Muscle layer of colon (tissue), 2 donors: ENCODE results near the gene GSG1L.

Experiments used
- H3K27ac ChIP-seq: one replicate; pipeline ENCODE4 v1.7.0; 2013; ENCODE audit warnings: low read depth, mild to moderate bottlenecking, low read length, moderate library complexity
- H3K27me3 ChIP-seq, 2 donors: one replicate each; pipeline ENCODE4 v1.7.0; 2013; ENCODE audit warnings: low read length in 2 of 2, mild to moderate bottlenecking in 2 of 2; ENCODE audit not compliant: insufficient read depth in 2 of 2, control insufficient read depth in 1 of 2
- H3K36me3 ChIP-seq: one replicate; pipeline ENCODE4 v1.7.0; 2013; ENCODE audit warnings: mild to moderate bottlenecking, low read length; ENCODE audit not compliant: insufficient read depth
- H3K4me1 ChIP-seq: one replicate; pipeline ENCODE4 v1.7.0; 2013; ENCODE audit warnings: mild to moderate bottlenecking, low read length; ENCODE audit not compliant: insufficient read depth
- H3K4me3 ChIP-seq, 2 donors: one replicate each; pipeline ENCODE4 v1.7.0; 2013; ENCODE audit warnings: low read length in 2 of 2, low read depth in 1 of 2, mild to moderate bottlenecking in 1 of 2, moderate library complexity in 1 of 2
- H3K9ac ChIP-seq: one replicate; pipeline ENCODE4 v1.7.0; 2013; ENCODE audit warnings: low read length
- H3K9me3 ChIP-seq: one replicate; pipeline ENCODE4 v1.7.0; 2013; ENCODE audit warnings: mild to moderate bottlenecking, low read length
- donor health status: abdominal sarcoma.
- donor health status: Adenocarcinoma of cecum.

GSG1L gene

GRCh38 chr16:27820646-27821345 lies 242.7 kb downstream of the GSG1L start:
- Histone ChIP-seq H3K4me3 (no peak overlapping the region), H3K36me3 (no peaks in the 10 kb centered on the region), H3K4me1 (no peaks in the 10 kb centered on the region), H3K27me3 (no peaks in the 10 kb centered on the region), H3K27ac (no peak overlapping the region), H3K9me3 (no peaks in the 10 kb centered on the region), H3K9ac (no peak overlapping the region)

- no peaks in the 10 kb centered on the region for H3K4me1 ChIP-seq
- H3K27ac ChIP-seq: no peak overlapping the region
- no peak overlapping the region for H3K9ac ChIP-seq
- no peak overlapping the region for H3K4me3 ChIP-seq
- H3K36me3 ChIP-seq: no peaks in the 10 kb centered on the region
- H3K9me3 ChIP-seq: no peaks in the 10 kb centered on the region
- H3K27me3 ChIP-seq: no peaks in the 10 kb centered on the region
These were observed 243.5 kb downstream of the GSG1L start for GRCh38 chr16:27819881-27820610.

- no peaks in the 10 kb centered on the region for H3K4me1 ChIP-seq
- no peak overlapping the region for H3K9ac ChIP-seq
- no peak overlapping the region for H3K27ac ChIP-seq
- H3K4me3 ChIP-seq: no peak overlapping the region
- no peaks in the 10 kb centered on the region for H3K36me3 ChIP-seq
- H3K9me3 ChIP-seq: no peaks in the 10 kb centered on the region
- no peaks in the 10 kb centered on the region for H3K27me3 ChIP-seq
These were observed 244.2 kb downstream of the GSG1L start for GRCh38 chr16:27819356-27819755.

GRCh38 chr16:27818246-27818645 lies 245.3 kb downstream of the GSG1L start:
- H3K27me3 ChIP-seq: no peaks in the 10 kb centered on the region
- H3K27ac ChIP-seq: no peak overlapping the region
- H3K4me1 ChIP-seq: no peaks in the 10 kb centered on the region
- H3K9me3 ChIP-seq: no peaks in the 10 kb centered on the region
- H3K36me3 ChIP-seq: no peaks in the 10 kb centered on the region
- H3K4me3 ChIP-seq: no peak overlapping the region
- H3K9ac ChIP-seq: no peak overlapping the region

- no peak overlapping the region for H3K27ac ChIP-seq
- H3K27me3 ChIP-seq: no peaks in the 10 kb centered on the region
- no peaks in the 10 kb centered on the region for H3K4me1 ChIP-seq
- H3K9ac ChIP-seq: no peak overlapping the region
- no peaks in the 10 kb centered on the region for H3K36me3 ChIP-seq
- H3K9me3 ChIP-seq: no peaks in the 10 kb centered on the region
- no peak overlapping the region for H3K4me3 ChIP-seq
These were observed 246.5 kb downstream of the GSG1L start for GRCh38 chr16:27817038-27817437.

- H3K27me3 ChIP-seq: no peaks in the 10 kb centered on the region
- no peaks in the 10 kb centered on the region for H3K36me3 ChIP-seq
- H3K4me1 ChIP-seq: no peaks in the 10 kb centered on the region
- H3K9me3 ChIP-seq: no peaks in the 10 kb centered on the region
- no peak overlapping the region for H3K4me3 ChIP-seq
- H3K9ac ChIP-seq: no peak overlapping the region
- H3K27ac ChIP-seq: no peak overlapping the region
These were observed 247.0 kb downstream of the GSG1L start for GRCh38 chr16:27816561-27816960.

- Histone ChIP-seq H3K27me3 (no peaks in the 10 kb centered on the region), H3K9ac (no peak overlapping the region), H3K27ac (no peak overlapping the region), H3K9me3 (no peaks in the 10 kb centered on the region), H3K36me3 (no peaks in the 10 kb centered on the region), H3K4me3 (no peak overlapping the region), H3K4me1 (no peaks in the 10 kb centered on the region)
These were observed 249.9 kb downstream of the GSG1L start for GRCh38 chr16:27813591-27813990.

- H3K4me3 ChIP-seq: no peak overlapping the region
- no peaks in the 10 kb centered on the region for H3K36me3 ChIP-seq
- no peaks in the 10 kb centered on the region for H3K4me1 ChIP-seq
- H3K27ac ChIP-seq: no peak overlapping the region
- H3K9ac ChIP-seq: no peak overlapping the region
- H3K27me3 ChIP-seq: no peaks in the 10 kb centered on the region
- no peaks in the 10 kb centered on the region for H3K9me3 ChIP-seq
These were observed 251.6 kb downstream of the GSG1L start for GRCh38 chr16:27811881-27812280.

- no peaks in the 10 kb centered on the region for H3K4me1 ChIP-seq
- no peak overlapping the region for H3K4me3 ChIP-seq
- no peak overlapping the region for H3K9ac ChIP-seq
- no peak overlapping the region for H3K27ac ChIP-seq
- no peaks in the 10 kb centered on the region for H3K9me3 ChIP-seq
- H3K36me3 ChIP-seq: no peaks in the 10 kb centered on the region
- peaks cover 0 to 7% of the 10 kb centered on the region in 2 donors for H3K27me3 ChIP-seq
These were observed 256.5 kb downstream of the GSG1L start for GRCh38 chr16:27806986-27807385.

GRCh38 chr16:27806388-27806787 lies 257.1 kb downstream of the GSG1L start:
- peaks cover 0 to 7% of the 10 kb centered on the region in 2 donors for H3K27me3 ChIP-seq
- no peaks in the 10 kb centered on the region for H3K36me3 ChIP-seq
- H3K27ac ChIP-seq: no peak overlapping the region

GRCh38 chr16:27805828-27806351 lies 257.6 kb downstream of the GSG1L start:
- Histone ChIP-seq H3K27ac (no peak overlapping the region), H3K36me3 (no peaks in the 10 kb centered on the region), H3K9ac (no peak overlapping the region), H3K27me3 (peaks cover 0 to 7% of the 10 kb centered on the region in 2 donors), H3K4me3 (no peak overlapping the region), H3K4me1 (no peaks in the 10 kb centered on the region), H3K9me3 (no peaks in the 10 kb centered on the region)

More at GRCh38 chr16:27806388-27806787, 257.1 kb downstream of the GSG1L start:
- Histone ChIP-seq H3K9me3 (no peaks in the 10 kb centered on the region), H3K4me1 (no peaks in the 10 kb centered on the region), H3K9ac (no peak overlapping the region), H3K4me3 (no peak overlapping the region)
